Neural progenitor cell (in vitro differentiated cells): ENCODE measurements around the gene CCDC149. TPM values are rescaled to one million over a fixed set of nuclear protein-coding genes. Genes with fewer than 3 reads are reported as not detected.

Experiments used
- DNase-seq: peaks from one replicate; pipeline ENCODE4 v3.0.0-alpha.2; 2016; ENCODE audit warnings: low spot score
- H2AFZ ChIP-seq: fragments of 200-600 bp; sonication (generic); replicated peaks from 2 replicates; pipeline ENCODE4 v1.6.1; 2016; ENCODE audit warnings: antibody characterized with exemption
- H3F3A ChIP-seq: fragments of 200-600 bp; sonication (generic); 2 replicates; pipeline ENCODE4 v1.6.1; 2016; ENCODE audit warnings: antibody characterized with exemption, low read depth
- H3K27ac ChIP-seq: fragments of 200-600 bp; sonication (generic); 2 replicates; pipeline ENCODE4 v1.5.1; 2016; ENCODE audit warnings: mild to moderate bottlenecking
- H3K27me3 ChIP-seq: fragments of 200-600 bp; sonication (generic); 2 replicates; pipeline ENCODE4 v1.6.1; 2016; ENCODE audit warnings: mild to moderate bottlenecking, moderate library complexity
- H3K36me3 ChIP-seq: fragments of 200-600 bp; sonication (generic); 2 replicates; pipeline ENCODE4 v1.5.1; 2016
- H3K4me1 ChIP-seq: fragments of 200-600 bp; sonication (generic); 2 replicates; pipeline ENCODE4 v1.6.1; 2016; ENCODE audit warnings: mixed run types
- H3K4me2 ChIP-seq: fragments of 200-600 bp; sonication (generic); 2 replicates; pipeline ENCODE4 v1.6.1; 2016
- H3K4me3 ChIP-seq: fragments of 200-600 bp; sonication (generic); 2 replicates; pipeline ENCODE4 v1.5.1; 2016
- H3K79me2 ChIP-seq: fragments of 200-600 bp; sonication (generic); 2 replicates; pipeline ENCODE4 v1.6.1; 2016; ENCODE audit warnings: low read depth
- H3K9ac ChIP-seq: fragments of 200-600 bp; sonication (generic); 2 replicates; pipeline ENCODE4 v1.6.1; 2016
- H3K9me3 ChIP-seq: fragments of 200-600 bp; sonication (generic); 2 replicates; pipeline ENCODE4 v1.5.1; 2016; ENCODE audit warnings: low read depth
- H4K20me1 ChIP-seq: fragments of 200-600 bp; sonication (generic); 2 replicates; pipeline ENCODE4 v1.6.1; 2016; ENCODE audit warnings: low read depth
- H3K27ac Mint-ChIP-seq: 3 replicates; pipeline ENCODE4 v1.8.0; 2021; ENCODE audit warnings: mixed read lengths
- H3K27me3 Mint-ChIP-seq: 2 replicates; pipeline ENCODE4 v1.8.0; 2022; ENCODE audit warnings: low read depth, mild to moderate bottlenecking, inconsistent platforms, moderate library complexity, mixed read lengths; ENCODE audit not compliant: insufficient read depth
- H3K36me3 Mint-ChIP-seq: 3 replicates; pipeline ENCODE4 v1.8.0; 2021; ENCODE audit warnings: mixed read lengths
- H3K4me1 Mint-ChIP-seq: 3 replicates; pipeline ENCODE4 v1.8.0; 2021; ENCODE audit warnings: mixed read lengths
- H3K4me3 Mint-ChIP-seq: 3 replicates; pipeline ENCODE4 v1.8.0; 2021; ENCODE audit warnings: mild to moderate bottlenecking, moderate library complexity, mixed read lengths
- H3K9me3 Mint-ChIP-seq: 3 replicates; pipeline ENCODE4 v1.8.0; 2020; ENCODE audit warnings: mixed read lengths
- EZH2 ChIP-seq: fragments of 200-600 bp; sonication (generic); IDR thresholded peaks from 2 replicates; pipeline ENCODE4 v1.6.1; 2017; ENCODE audit warnings: antibody characterized with exemption, mild to moderate bottlenecking, moderate library complexity
- EZH2phosphoT487 ChIP-seq: fragments of 200-600 bp; sonication (generic); IDR thresholded peaks from 2 replicates; pipeline ENCODE4 v1.6.1; 2017; ENCODE audit warnings: antibody characterized with exemption
- total RNA-seq: library from RNA; depleted of rRNA; stranded (reverse); fragments of >200 nt; gene quantifications from 2 replicates; pipeline ENCODE4 v1.2.3, GENCODE V29; 2015; ENCODE audit warnings: low replicate concordance
- TF ChIP-seq, protein P1 (sequence below): fragments of 200-600 bp; sonication (generic); IDR thresholded peaks from 2 replicates; pipeline ENCODE4 v1.5.1; 2017; ENCODE audit warnings: antibody characterized with exemption, mild to moderate bottlenecking

CCDC149 gene
- total RNA-seq, 1 donor from 2014 or later: 3.4 TPM

DNA sequence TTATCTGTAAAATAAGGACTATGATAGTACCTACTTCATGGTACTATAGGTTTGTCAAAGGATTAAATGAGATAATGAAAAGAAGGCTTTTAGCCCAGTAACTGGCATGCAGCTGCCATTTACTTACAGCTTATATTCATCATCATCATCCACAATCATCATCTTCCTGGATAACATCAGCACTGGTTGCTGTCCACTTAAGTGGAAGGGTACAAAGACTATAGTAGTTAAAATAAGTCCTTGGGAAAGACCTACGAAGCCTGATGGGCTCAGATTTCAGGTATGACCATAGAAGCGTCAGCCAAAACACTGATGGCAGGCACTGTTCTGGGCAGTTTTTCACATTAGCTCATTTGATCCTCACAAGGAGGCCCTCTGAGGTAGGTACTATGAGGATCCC, 20.6 kb downstream of the CCDC149 start:
- Histone ChIP-seq H3K79me2 (no peaks in the 10 kb centered on the region), H3K9ac (no peak overlapping the region), H3K9me3 (no peaks in the 10 kb centered on the region), H3K36me3 (no peaks in the 10 kb centered on the region), H4K20me1 (no peaks in the 10 kb centered on the region), H3K4me2 (no peak overlapping the region), H2AFZ (no peak overlapping the region), H3K4me3 (no peak overlapping the region), H3F3A (no peaks in the 10 kb centered on the region), H3K4me1 (no peaks in the 10 kb centered on the region), H3K27me3 (no peaks in the 10 kb centered on the region), H3K27ac (no peak overlapping the region)
- Mint-ChIP-seq H3K27me3 (peaks cover 4% of the 10 kb centered on the region), H3K4me3 (no peak overlapping the region), H3K4me1 (no peaks in the 10 kb centered on the region), H3K27ac (no peak overlapping the region), H3K36me3 (peaks cover 2% of the 10 kb centered on the region), H3K9me3 (no peaks in the 10 kb centered on the region)
- no peak for TF ChIP-seq EZH2phosphoT487
- TF ChIP-seq, protein P1, sequence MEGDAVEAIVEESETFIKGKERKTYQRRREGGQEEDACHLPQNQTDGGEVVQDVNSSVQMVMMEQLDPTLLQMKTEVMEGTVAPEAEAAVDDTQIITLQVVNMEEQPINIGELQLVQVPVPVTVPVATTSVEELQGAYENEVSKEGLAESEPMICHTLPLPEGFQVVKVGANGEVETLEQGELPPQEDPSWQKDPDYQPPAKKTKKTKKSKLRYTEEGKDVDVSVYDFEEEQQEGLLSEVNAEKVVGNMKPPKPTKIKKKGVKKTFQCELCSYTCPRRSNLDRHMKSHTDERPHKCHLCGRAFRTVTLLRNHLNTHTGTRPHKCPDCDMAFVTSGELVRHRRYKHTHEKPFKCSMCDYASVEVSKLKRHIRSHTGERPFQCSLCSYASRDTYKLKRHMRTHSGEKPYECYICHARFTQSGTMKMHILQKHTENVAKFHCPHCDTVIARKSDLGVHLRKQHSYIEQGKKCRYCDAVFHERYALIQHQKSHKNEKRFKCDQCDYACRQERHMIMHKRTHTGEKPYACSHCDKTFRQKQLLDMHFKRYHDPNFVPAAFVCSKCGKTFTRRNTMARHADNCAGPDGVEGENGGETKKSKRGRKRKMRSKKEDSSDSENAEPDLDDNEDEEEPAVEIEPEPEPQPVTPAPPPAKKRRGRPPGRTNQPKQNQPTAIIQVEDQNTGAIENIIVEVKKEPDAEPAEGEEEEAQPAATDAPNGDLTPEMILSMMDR: no peak
- TF ChIP-seq EZH2: no peak
- no peak for DNase-seq

DNA sequence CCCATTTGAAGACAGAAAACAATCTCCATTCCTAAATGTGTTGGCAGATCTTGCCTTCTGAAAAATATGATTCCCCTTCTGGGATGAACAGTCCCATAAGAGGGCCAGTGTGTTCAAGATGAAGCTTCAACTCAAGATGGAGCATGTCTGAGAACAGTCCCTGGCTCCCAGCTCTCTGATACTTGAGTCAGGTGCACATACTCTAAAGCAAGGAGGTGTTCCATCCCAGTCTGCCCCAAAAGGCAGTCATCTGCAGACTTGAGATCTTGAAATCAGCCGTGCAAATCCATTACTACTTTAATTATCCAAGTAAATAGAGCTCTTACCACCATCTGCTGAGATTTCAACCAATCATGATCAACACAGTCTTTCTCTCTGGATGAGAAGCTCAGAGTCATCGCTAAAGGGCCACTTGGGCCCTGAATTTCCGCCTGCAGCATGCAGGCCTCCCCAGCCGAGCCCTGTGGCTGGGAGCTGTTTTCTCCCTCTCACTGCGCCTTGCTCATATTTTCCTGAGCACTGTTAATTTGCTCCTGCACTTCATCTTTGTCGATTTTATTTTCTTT, 22.2 kb downstream of the CCDC149 start:
- Histone ChIP-seq H3F3A (no peaks in the 10 kb centered on the region), H3K4me2 (no peak overlapping the region), H3K4me3 (no peak overlapping the region), H3K79me2 (no peaks in the 10 kb centered on the region), H2AFZ (no peak overlapping the region), H3K9me3 (no peaks in the 10 kb centered on the region), H3K36me3 (no peaks in the 10 kb centered on the region), H3K27ac (no peak overlapping the region), H3K4me1 (no peaks in the 10 kb centered on the region), H3K9ac (no peak overlapping the region), H3K27me3 (no peaks in the 10 kb centered on the region), H4K20me1 (no peaks in the 10 kb centered on the region)
- no peak for DNase-seq
- Mint-ChIP-seq H3K36me3 (peaks cover 2% of the 10 kb centered on the region), H3K9me3 (no peaks in the 10 kb centered on the region), H3K4me1 (peaks cover under 1% of the 10 kb centered on the region), H3K27me3 (peaks cover 4% of the 10 kb centered on the region), H3K27ac (no peak overlapping the region), H3K4me3 (no peak overlapping the region)
- TF ChIP-seq, protein P1: no peak
- TF ChIP-seq EZH2phosphoT487 (no peak), EZH2 (no peak)

DNA sequence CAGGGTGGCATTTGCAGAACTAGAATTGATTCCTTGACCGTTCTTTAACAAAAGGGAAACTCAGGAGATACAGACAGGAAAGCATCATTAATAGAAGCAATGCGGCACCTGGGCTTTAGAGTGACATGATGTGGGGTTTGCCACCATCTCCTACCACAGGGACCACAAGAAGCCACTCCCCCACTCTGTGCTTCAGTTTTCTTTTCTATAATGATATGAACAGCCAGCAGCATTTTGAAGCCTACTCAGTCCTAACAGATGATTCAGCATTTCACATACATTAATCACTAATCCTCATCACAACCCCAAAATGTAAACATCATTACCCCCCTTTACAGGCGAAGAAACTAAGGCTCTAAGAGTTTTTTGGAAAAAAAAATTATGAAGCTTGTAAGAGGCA, 22.9 kb downstream of the CCDC149 start:
- no peaks in the 10 kb centered on the region for H3K36me3 ChIP-seq
- H3K4me2 ChIP-seq: no peak overlapping the region
- H3K4me1 Mint-ChIP-seq: peaks cover 7% of the 10 kb centered on the region
- H3K27ac ChIP-seq: no peak overlapping the region
- H2AFZ ChIP-seq: no peak overlapping the region
- H3K27me3 ChIP-seq: no peaks in the 10 kb centered on the region
- no peaks in the 10 kb centered on the region for H4K20me1 ChIP-seq
- H3F3A ChIP-seq: no peaks in the 10 kb centered on the region
- H3K9me3 ChIP-seq: no peaks in the 10 kb centered on the region
- TF ChIP-seq EZH2: no peak
- TF ChIP-seq, protein P1: no peak
- no peaks in the 10 kb centered on the region for H3K79me2 ChIP-seq
- H3K4me1 ChIP-seq: no peaks in the 10 kb centered on the region
- no peaks in the 10 kb centered on the region for H3K9me3 Mint-ChIP-seq
- no peak for DNase-seq
- no peak overlapping the region for H3K4me3 Mint-ChIP-seq
- peaks cover 4% of the 10 kb centered on the region for H3K27me3 Mint-ChIP-seq
- no peak overlapping the region for H3K27ac Mint-ChIP-seq
- no peak overlapping the region for H3K9ac ChIP-seq
- peaks cover 2% of the 10 kb centered on the region for H3K36me3 Mint-ChIP-seq
- no peak overlapping the region for H3K4me3 ChIP-seq
